GM18502 (cell line): ENCODE measurements around the gene R3HCC1L.
A peak's percentile ranks its signal among the peaks of the same experiment; 100 is the strongest.

Experiments used
- ATAC-seq: cut with Tn5 transposase; IDR thresholded peaks from one replicate; pipeline ENCODE4 v1.9.1; 2021; ENCODE audit warnings: mild to moderate bottlenecking; ENCODE audit not compliant: unreplicated experiment, poor library complexity

Gene R3HCC1L

GRCh38 chr10:98134431-98135221, at the start of gene R3HCC1L:
R3HCC1L (plus strand) TSS chr10:98134657; CDS start chr10:98208115, 73,458 bp downstream.
- peak; percentile 92 for ATAC-seq

GRCh38 chr10:98085238-98085637, 49.2 kb upstream of the R3HCC1L start:
- ATAC-seq = no peak

GRCh38 chr10:98086837-98087708, 47.4 kb upstream of the R3HCC1L start:
- ATAC-seq = no peak

GRCh38 chr10:98088186-98088971, 46.1 kb upstream of the R3HCC1L start:
- no peak for ATAC-seq

GRCh38 chr10:98090822-98091221, 43.6 kb upstream of the R3HCC1L start:
- ATAC-seq = no peak

- no peak for ATAC-seq
Observed at GRCh38 chr10:98096316-98096715, 38.1 kb upstream of the R3HCC1L start.

GRCh38 chr10:98096731-98097130, 37.7 kb upstream of the R3HCC1L start:
- ATAC-seq = no peak

GRCh38 chr10:98097175-98097574, 37.3 kb upstream of the R3HCC1L start:
- no peak for ATAC-seq

- ATAC-seq = no peak
Observed at GRCh38 chr10:98097616-98098015, 36.8 kb upstream of the R3HCC1L start.

- ATAC-seq = no peak
Observed at GRCh38 chr10:98098247-98098646, 36.2 kb upstream of the R3HCC1L start.

GRCh38 chr10:98100476-98100875, 34.0 kb upstream of the R3HCC1L start:
- ATAC-seq = no peak

- no peak for ATAC-seq
Observed at GRCh38 chr10:98101366-98101765, 33.1 kb upstream of the R3HCC1L start.

GRCh38 chr10:98104125-98104524, 30.3 kb upstream of the R3HCC1L start:
- ATAC-seq = no peak

- ATAC-seq = no peak
Observed at GRCh38 chr10:98106531-98106930, 27.9 kb upstream of the R3HCC1L start.

- no peak for ATAC-seq
Observed at GRCh38 chr10:98107644-98108430, 26.6 kb upstream of the R3HCC1L start.

- ATAC-seq = no peak
Observed at GRCh38 chr10:98110356-98110755, 24.1 kb upstream of the R3HCC1L start.

GRCh38 chr10:98115031-98115787, 19.2 kb upstream of the R3HCC1L start:
- ATAC-seq = no peak

- no peak for ATAC-seq
Observed at GRCh38 chr10:98119891-98120290, 14.6 kb upstream of the R3HCC1L start.
